ENCODE results near the gene PTPN14.

DNA sequence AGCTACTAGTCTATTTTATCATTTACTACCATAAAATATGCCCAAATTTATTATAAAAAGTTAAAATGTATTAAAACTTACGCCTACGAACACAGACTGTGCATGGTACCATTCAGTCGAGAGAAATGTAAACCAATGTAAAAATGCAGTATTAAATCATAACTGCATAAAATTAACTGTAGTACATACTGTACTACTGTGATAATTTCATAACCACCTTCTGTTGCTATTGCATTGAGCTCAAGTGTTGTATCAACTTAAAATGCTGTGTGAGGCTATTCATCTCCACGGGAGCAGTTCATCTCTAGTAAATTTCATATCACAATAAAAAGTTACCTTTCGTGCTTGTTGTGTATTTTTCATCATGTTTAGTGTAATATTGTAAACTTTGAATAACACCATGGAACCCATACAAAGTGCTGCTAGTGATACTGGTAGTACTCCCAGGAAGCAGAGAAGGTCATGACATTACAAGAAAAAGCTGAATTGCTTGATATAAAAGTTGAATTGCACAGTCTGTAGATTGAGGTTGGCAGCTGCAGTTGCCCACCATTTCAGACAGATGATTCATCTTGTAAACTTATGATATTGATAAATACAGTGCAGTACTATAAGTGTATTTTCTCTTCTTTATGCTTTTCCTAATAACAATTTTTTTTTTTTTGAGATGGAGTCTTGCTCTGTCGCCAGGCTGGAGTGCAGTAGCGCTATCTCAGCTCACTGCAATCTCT lies 32.6 kb upstream of the PTPN14 start:
- no peak for TF ChIP-seq EZH2 (optimal IDR thresholded peaks at IDR 0.05; ENCODE audit: low read depth, low read length)
- TF ChIP-seq, protein P1, sequence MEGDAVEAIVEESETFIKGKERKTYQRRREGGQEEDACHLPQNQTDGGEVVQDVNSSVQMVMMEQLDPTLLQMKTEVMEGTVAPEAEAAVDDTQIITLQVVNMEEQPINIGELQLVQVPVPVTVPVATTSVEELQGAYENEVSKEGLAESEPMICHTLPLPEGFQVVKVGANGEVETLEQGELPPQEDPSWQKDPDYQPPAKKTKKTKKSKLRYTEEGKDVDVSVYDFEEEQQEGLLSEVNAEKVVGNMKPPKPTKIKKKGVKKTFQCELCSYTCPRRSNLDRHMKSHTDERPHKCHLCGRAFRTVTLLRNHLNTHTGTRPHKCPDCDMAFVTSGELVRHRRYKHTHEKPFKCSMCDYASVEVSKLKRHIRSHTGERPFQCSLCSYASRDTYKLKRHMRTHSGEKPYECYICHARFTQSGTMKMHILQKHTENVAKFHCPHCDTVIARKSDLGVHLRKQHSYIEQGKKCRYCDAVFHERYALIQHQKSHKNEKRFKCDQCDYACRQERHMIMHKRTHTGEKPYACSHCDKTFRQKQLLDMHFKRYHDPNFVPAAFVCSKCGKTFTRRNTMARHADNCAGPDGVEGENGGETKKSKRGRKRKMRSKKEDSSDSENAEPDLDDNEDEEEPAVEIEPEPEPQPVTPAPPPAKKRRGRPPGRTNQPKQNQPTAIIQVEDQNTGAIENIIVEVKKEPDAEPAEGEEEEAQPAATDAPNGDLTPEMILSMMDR (IDR thresholded peaks at IDR 0.05; ENCODE audit: low read length): no peak
- TF ChIP-seq EZH2phosphoT487 (IDR thresholded peaks at IDR 0.05; ENCODE audit: low read length): no peak
